DOHH2 (cell line): Measurements from ENCODE around the gene CORT.

Experiments used
- H3F3A ChIP-seq: fragments of 200-600 bp; sonication (generic), shearing (Covaris generic); 2 replicates; pipeline ENCODE4 v1.6.0; 2016; ENCODE audit warnings: antibody characterized with exemption, mild to moderate bottlenecking; ENCODE audit not compliant: control insufficient read depth, insufficient read depth
- H3K27ac ChIP-seq: fragments of 200-600 bp; sonication (generic); 2 replicates; pipeline ENCODE4 v1.5.1; 2014; ENCODE audit warnings: low read depth, mild to moderate bottlenecking, low read length, moderate library complexity
- H3K27me3 ChIP-seq: fragments of 200-600 bp; sonication (generic); 2 replicates; pipeline ENCODE4 v1.6.1; 2014; ENCODE audit warnings: mild to moderate bottlenecking, low read length, mixed read lengths; ENCODE audit not compliant: control insufficient read depth
- H3K36me3 ChIP-seq: fragments of 200-600 bp; sonication (generic); 2 replicates; pipeline ENCODE4 v1.6.1; 2014; ENCODE audit warnings: mild to moderate bottlenecking, low read length, moderate library complexity, mixed read lengths; ENCODE audit not compliant: control insufficient read depth
- H3K4me1 ChIP-seq: fragments of 200-600 bp; sonication (generic); 2 replicates; pipeline ENCODE4 v1.6.1; 2014; ENCODE audit warnings: mild to moderate bottlenecking, low read length, mixed read lengths; ENCODE audit not compliant: control insufficient read depth
- H3K4me2 ChIP-seq: fragments of 200-600 bp; sonication (generic); 2 replicates; pipeline ENCODE4 v1.6.0; 2014; ENCODE audit warnings: mild to moderate bottlenecking, low read length, moderate library complexity
- H3K4me3 ChIP-seq: fragments of 200-600 bp; sonication (generic); 2 replicates; pipeline ENCODE4 v1.5.1; 2014; ENCODE audit warnings: mild to moderate bottlenecking, low read length, mixed read lengths
- H3K79me2 ChIP-seq: fragments of 200-600 bp; sonication (generic); 2 replicates; pipeline ENCODE4 v1.6.1; 2014; ENCODE audit warnings: mild to moderate bottlenecking, low read length, mixed read lengths; ENCODE audit not compliant: control insufficient read depth
- H3K9me2 ChIP-seq: fragments of 200-600 bp; sonication (generic); replicated peaks from 2 replicates; pipeline ENCODE4 v1.6.1; 2014; ENCODE audit warnings: mild to moderate bottlenecking, low read length, mixed read lengths; ENCODE audit not compliant: control insufficient read depth
- H3K9me3 ChIP-seq: fragments of 200-600 bp; sonication (generic); 2 replicates; pipeline ENCODE4 v1.6.1; 2014; ENCODE audit warnings: antibody characterized with exemption, low read length, mixed read lengths; ENCODE audit not compliant: control insufficient read depth, insufficient read depth
- H4K20me1 ChIP-seq: fragments of 200-600 bp; sonication (generic); 2 replicates; pipeline ENCODE4 v1.6.0; 2014; ENCODE audit warnings: low read depth, mild to moderate bottlenecking, antibody characterized with exemption, low read length, moderate library complexity; ENCODE audit not compliant: control insufficient read depth, insufficient read depth
- CTCF ChIP-seq: fragments of 200-600 bp; sonication (generic); IDR thresholded peaks from one replicate; pipeline ENCODE4 v1.5.1; 2014; ENCODE audit warnings: antibody characterized with exemption, mild to moderate bottlenecking, low read depth, low read length; ENCODE audit not compliant: poor library complexity, severe bottlenecking
- EZH2phosphoT487 ChIP-seq: fragments of 200-600 bp; sonication (generic); IDR thresholded peaks from 2 replicates; pipeline ENCODE4 v1.6.1; 2017; ENCODE audit warnings: borderline replicate concordance, mild to moderate bottlenecking, antibody characterized with exemption, low read length, moderate library complexity, mixed read lengths

Gene CORT

DNA sequence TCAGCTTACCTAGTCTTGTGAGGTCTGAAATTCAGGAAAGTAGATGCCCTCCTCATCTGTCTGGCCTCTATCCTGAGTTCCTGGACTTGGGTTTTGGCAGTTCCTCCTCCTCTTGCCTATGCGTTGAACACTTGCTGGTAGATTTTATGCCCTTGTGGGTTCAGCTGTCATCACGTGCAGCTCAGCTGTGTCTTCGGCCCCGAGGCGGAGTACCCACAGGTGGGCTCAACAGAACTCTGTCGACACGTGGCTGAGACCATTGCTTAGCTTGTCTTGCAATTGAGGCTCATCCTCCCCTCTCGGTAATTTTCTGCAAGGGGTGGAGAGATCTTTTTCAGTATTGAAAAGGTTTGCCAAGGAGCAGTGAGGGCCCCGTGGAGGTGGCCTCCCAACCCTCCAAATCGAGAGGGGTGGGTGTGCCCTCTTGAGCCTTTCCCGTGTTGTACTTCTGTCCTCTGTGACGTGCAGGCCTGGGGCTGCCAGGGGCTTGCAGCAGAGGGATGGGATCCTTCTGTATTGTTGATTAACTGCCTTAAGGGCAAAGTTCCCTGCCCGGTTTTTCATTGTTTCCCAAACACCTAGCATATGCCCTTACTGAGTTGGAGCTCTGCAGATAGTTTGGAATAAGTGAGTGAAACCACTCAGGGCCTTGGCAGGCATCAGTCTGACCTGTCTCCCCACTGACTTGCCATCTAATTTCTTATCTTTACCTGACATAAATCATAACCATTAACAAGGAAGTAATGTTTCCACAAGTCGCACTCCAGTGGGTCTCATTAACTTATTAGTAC is 16.7 kb upstream of the CORT start:
- Histone ChIP-seq H3K9me3 (no peaks in the 10 kb centered on the region), H3K4me2 (peak overlapping the region; percentile 94), H3K27ac (no peak overlapping the region), H3K9me2 (no peaks in the 10 kb centered on the region), H3K79me2 (peaks cover 33% of the 10 kb centered on the region), H3K27me3 (no peaks in the 10 kb centered on the region), H3K4me1 (peaks cover 44% of the 10 kb centered on the region), H3K4me3 (no peak overlapping the region), H3K36me3 (peaks cover 23% of the 10 kb centered on the region), H4K20me1 (no peaks in the 10 kb centered on the region), H3F3A (no peaks in the 10 kb centered on the region)
- TF ChIP-seq CTCF (no peak), EZH2phosphoT487 (no peak)

DNA sequence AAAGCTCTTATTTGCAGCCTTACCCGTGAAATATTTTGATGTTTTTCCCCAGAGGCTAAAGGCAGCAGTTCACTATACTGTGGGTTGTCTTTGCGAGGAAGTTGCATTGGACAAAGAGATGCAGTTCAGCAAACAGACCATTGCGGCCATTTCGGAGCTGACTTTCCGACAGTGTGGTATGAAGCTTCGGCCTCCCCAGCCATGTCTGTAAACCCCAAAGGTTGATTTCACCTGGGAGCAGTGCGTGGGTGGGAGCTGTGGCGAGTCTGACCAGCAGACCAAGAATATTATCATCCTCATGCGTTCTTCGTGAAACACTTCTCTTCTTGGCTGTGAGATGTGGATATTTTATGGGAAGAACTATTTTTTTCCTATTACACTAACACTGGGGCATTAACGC is 16.0 kb upstream of the CORT start:
- no peaks in the 10 kb centered on the region for H3K9me2 ChIP-seq
- peaks cover 23% of the 10 kb centered on the region for H3K36me3 ChIP-seq
- no peaks in the 10 kb centered on the region for H3F3A ChIP-seq
- peaks cover 39% of the 10 kb centered on the region for H3K4me1 ChIP-seq
- H4K20me1 ChIP-seq, result no peaks in the 10 kb centered on the region
- H3K27ac ChIP-seq, result no peak overlapping the region
- H3K27me3 ChIP-seq, result no peaks in the 10 kb centered on the region
- TF ChIP-seq CTCF (no peak), EZH2phosphoT487 (no peak)
- no peaks in the 10 kb centered on the region for H3K9me3 ChIP-seq
- H3K79me2 ChIP-seq, result peaks cover 36% of the 10 kb centered on the region
- H3K4me3 ChIP-seq, result no peak overlapping the region
- peak overlapping the region; percentile 94 for H3K4me2 ChIP-seq

DNA sequence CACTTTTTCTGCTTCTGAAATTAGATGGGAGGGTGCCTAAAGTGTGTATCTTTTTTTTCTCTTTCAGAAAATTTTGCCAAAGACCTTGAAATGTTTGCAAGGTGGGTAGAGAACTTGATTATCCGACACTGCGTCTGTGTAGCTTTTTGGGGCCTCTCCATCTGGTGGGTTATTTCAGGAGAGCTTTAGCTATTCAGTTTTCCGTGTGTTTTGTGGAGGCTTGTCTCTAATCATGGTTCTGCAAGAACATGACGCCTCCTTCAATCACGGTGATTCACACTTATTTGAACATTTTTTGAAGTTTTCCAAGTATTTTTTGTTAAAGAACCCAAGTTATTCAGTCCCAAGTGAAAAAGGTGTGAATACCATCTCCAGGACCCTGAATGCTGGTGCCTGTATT is 15.2 kb upstream of the CORT start:
- H3K9me3 ChIP-seq, result no peaks in the 10 kb centered on the region
- H3K79me2 ChIP-seq, result peaks cover 30% of the 10 kb centered on the region
- H4K20me1 ChIP-seq, result no peaks in the 10 kb centered on the region
- H3K9me2 ChIP-seq, result no peaks in the 10 kb centered on the region
- peaks cover 23% of the 10 kb centered on the region for H3K36me3 ChIP-seq
- H3F3A ChIP-seq, result no peaks in the 10 kb centered on the region
- H3K27ac ChIP-seq, result no peak overlapping the region
- peaks cover 32% of the 10 kb centered on the region for H3K4me1 ChIP-seq
- H3K4me3 ChIP-seq, result no peak overlapping the region
- H3K4me2 ChIP-seq, result no peak overlapping the region
- TF ChIP-seq EZH2phosphoT487 (no peak), CTCF (no peak)
- H3K27me3 ChIP-seq, result no peaks in the 10 kb centered on the region
